ENCODE data around the gene LRRN4.

LRRN4 gene

GRCh38 chr20:6017880-6018279 lies 36.0 kb downstream of the LRRN4 start:
- Histone ChIP-seq H3K27me3 (no peaks in the 10 kb centered on the region), H3K4me1 (no peaks in the 10 kb centered on the region), H3K9me3 (no peaks in the 10 kb centered on the region), H3K36me3 (peaks cover 0 to 20% (median 5%) of the 10 kb centered on the region in 3 donors), H3K27ac (no peak overlapping the region), H3K4me3 (no peak overlapping the region)
- TF ChIP-seq, protein P1, sequence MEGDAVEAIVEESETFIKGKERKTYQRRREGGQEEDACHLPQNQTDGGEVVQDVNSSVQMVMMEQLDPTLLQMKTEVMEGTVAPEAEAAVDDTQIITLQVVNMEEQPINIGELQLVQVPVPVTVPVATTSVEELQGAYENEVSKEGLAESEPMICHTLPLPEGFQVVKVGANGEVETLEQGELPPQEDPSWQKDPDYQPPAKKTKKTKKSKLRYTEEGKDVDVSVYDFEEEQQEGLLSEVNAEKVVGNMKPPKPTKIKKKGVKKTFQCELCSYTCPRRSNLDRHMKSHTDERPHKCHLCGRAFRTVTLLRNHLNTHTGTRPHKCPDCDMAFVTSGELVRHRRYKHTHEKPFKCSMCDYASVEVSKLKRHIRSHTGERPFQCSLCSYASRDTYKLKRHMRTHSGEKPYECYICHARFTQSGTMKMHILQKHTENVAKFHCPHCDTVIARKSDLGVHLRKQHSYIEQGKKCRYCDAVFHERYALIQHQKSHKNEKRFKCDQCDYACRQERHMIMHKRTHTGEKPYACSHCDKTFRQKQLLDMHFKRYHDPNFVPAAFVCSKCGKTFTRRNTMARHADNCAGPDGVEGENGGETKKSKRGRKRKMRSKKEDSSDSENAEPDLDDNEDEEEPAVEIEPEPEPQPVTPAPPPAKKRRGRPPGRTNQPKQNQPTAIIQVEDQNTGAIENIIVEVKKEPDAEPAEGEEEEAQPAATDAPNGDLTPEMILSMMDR (IDR thresholded peaks at IDR 0.05), result no peak
- intact Hi-C loops (cut with DNase I; ENCODE audit: low total_unique reads), result no loop called here
- DNase-seq, result no peak

DNA sequence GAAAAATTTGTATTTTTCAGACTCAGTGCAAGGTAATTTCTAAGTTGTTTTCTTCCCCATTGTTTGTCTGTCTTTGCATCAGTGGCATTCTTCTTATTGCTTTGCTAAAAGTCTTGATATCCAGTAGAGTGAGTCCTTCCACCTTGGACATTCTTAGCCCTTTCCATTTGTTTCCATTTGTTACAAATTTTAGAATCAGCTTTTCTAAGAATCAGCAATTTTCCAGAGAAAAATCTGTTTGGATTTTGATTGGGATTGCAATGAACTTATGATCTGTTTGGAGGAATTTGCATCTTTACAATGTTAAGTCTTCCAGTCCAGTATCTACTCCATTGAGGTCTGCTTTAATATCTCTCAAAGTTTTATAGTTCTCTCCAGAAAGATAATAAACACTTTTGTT lies 36.4 kb downstream of the LRRN4 start:
- Histone ChIP-seq H3K36me3 (peaks cover 0 to 24% (median 5%) of the 10 kb centered on the region in 3 donors), H3K27me3 (no peaks in the 10 kb centered on the region), H3K9me3 (no peaks in the 10 kb centered on the region), H3K4me3 (no peak overlapping the region), H3K4me1 (no peaks in the 10 kb centered on the region), H3K27ac (no peak overlapping the region)
- no peak for DNase-seq
- TF ChIP-seq, protein P1 (IDR thresholded peaks at IDR 0.05), result no peak
- intact Hi-C loops (cut with DNase I; ENCODE audit: low total_unique reads), result no loop called here

DNA sequence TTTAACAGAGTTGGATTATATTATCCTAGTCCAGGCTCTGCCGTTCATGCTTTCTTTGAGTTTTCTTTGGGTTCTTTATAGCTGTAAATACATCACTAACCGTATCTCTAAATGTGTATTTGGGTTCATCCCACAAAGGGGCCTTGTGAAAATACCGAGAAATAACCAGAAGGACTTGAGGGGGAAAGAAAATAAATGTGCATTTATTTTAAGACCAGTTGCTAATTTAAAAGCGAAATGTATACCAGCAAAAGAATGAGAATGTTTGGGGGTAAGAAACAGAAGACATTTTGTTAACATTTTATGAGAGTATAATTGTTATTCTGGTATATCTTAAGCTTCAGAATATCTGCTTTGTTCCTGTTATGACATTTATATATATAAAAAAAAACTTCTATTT lies 38.9 kb downstream of the LRRN4 start:
- TF ChIP-seq, protein P1 (IDR thresholded peaks at IDR 0.05), result no peak
- Histone ChIP-seq H3K4me3 (no peak overlapping the region), H3K9me3 (no peaks in the 10 kb centered on the region), H3K27ac (no peak overlapping the region), H3K36me3 (peaks cover 11 to 47% (median 21%) of the 10 kb centered on the region in 3 donors), H3K4me1 (no peaks in the 10 kb centered on the region), H3K27me3 (no peaks in the 10 kb centered on the region)
- DNase-seq, result no peak
- intact Hi-C loops (cut with DNase I; ENCODE audit: low total_unique reads), result no loop called here

- intact Hi-C loops (cut with DNase I; ENCODE audit: low total_unique reads), result no loop called here
- peaks cover 0 to 7% (median 0%) of the 10 kb centered on the region in 4 donors for H3K4me1 ChIP-seq
- peaks cover 13 to 50% (median 25%) of the 10 kb centered on the region in 3 donors for H3K36me3 ChIP-seq
- no peak overlapping the region for H3K4me3 ChIP-seq
- no peak overlapping the region for H3K27ac ChIP-seq
- no peak for DNase-seq
- no peaks in the 10 kb centered on the region for H3K9me3 ChIP-seq
- H3K27me3 ChIP-seq, result no peaks in the 10 kb centered on the region
- TF ChIP-seq, protein P1 (IDR thresholded peaks at IDR 0.05), result no peak
Measured at GRCh38 chr20:6014017-6014416, 39.8 kb downstream of the LRRN4 start.

DNA sequence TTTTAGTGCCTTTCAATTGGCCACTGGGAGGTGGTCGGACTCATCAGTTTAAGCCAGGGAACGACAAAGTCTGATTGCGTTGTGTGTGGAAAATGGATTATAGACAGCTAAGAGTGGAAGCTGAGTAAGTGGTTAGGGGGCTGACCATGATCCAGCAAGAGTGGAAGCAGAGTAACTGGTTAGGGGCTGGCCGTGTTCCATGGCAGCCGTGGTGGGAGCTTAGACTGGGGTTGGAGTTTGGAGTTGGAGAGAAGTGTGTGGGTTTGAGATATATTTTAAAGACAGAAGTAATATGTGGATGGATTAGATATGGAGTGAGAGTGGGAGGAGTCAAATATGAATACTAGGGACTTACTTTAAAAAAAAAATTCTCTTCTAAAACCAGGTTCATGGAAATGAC lies 41.7 kb downstream of the LRRN4 start:
- H3K4me3 ChIP-seq, result no peak overlapping the region
- peaks cover 13 to 50% (median 25%) of the 10 kb centered on the region in 3 donors for H3K36me3 ChIP-seq
- TF ChIP-seq, protein P1 (IDR thresholded peaks at IDR 0.05), result no peak
- no peak for DNase-seq
- H3K27ac ChIP-seq, result no peak overlapping the region
- no peaks in the 10 kb centered on the region for H3K9me3 ChIP-seq
- intact Hi-C loops (cut with DNase I; ENCODE audit: low total_unique reads), result no loop called here
- H3K27me3 ChIP-seq, result no peaks in the 10 kb centered on the region
- H3K4me1 ChIP-seq, result peaks cover 0 to 26% (median 7%) of the 10 kb centered on the region in 4 donors

DNA sequence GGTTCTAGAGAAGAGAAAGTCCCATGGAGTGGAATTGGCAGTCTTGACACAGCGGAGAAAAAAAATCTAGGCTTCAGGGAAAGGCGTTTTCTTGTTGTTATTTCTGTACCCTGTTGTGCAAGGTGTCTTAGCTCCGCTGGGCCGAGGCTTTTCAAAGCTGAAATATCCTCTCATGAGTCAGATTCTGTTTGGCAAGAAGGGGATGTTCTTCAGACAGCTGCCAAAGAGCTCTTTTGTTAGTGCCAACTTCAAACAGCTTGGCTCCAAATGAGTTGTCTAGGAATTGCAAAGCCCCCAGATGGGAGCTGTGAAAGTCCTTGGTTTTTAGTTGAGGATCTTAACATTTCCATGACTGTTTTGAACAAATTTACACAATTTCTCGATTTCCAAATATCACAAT lies 45.6 kb downstream of the LRRN4 start:
- Histone ChIP-seq H3K27ac (peak overlapping the region in 1 of 2 donors; percentile 81), H3K4me1 (peaks cover 0 to 42% (median 13%) of the 10 kb centered on the region in 4 donors), H3K27me3 (no peaks in the 10 kb centered on the region), H3K9me3 (no peaks in the 10 kb centered on the region), H3K36me3 (peaks cover 13 to 35% (median 20%) of the 10 kb centered on the region in 3 donors), H3K4me3 (no peak overlapping the region)
- peak; percentile 82 to 83 for DNase-seq
- intact Hi-C loops (cut with DNase I; ENCODE audit: low total_unique reads), result no loop called here
- TF ChIP-seq, protein P1 (IDR thresholded peaks at IDR 0.05), result no peak
